H9 (cell line): Measurements from ENCODE around the gene KIF15. TPM values are rescaled to one million over a fixed set of nuclear protein-coding genes. Genes with fewer than 3 reads are reported as not detected.

Experiments
- DNase-seq: peaks from one replicate; pipeline ENCODE4 v3.0.0-alpha.2; 2017
- H2AFZ ChIP-seq: one replicate; pipeline ENCODE4 v1.6.1; 2013; ENCODE audit warnings: mild to moderate bottlenecking, low read length, control low read depth, moderate library complexity
- H2AK5ac ChIP-seq: 2 replicates; pipeline ENCODE4 v1.6.1; 2013; ENCODE audit warnings: low read length, control low read depth, mixed read lengths; ENCODE audit not compliant: insufficient read length
- H2BK120ac ChIP-seq: one replicate; pipeline ENCODE4 v1.6.1; 2013; ENCODE audit warnings: low read depth, mild to moderate bottlenecking, low read length, control low read depth, inconsistent platforms; ENCODE audit not compliant: poor library complexity, severe bottlenecking
- H2BK12ac ChIP-seq: 2 replicates; pipeline ENCODE4 v1.6.1; 2013; ENCODE audit warnings: low read length, control low read depth, mixed read lengths, low read depth; ENCODE audit not compliant: insufficient read length
- H2BK15ac ChIP-seq: 2 replicates; pipeline ENCODE4 v1.6.1; 2013; ENCODE audit warnings: low read depth, low read length, control low read depth
- H2BK20ac ChIP-seq: one replicate; pipeline ENCODE4 v1.6.1; 2013; ENCODE audit warnings: low read depth, mild to moderate bottlenecking, low read length, control low read depth, inconsistent platforms; ENCODE audit not compliant: poor library complexity, severe bottlenecking
- H2BK5ac ChIP-seq: 2 replicates; pipeline ENCODE4 v1.6.1; 2013; ENCODE audit warnings: low read length, control low read depth, mixed read lengths; ENCODE audit not compliant: insufficient read length
- H3K14ac ChIP-seq: 2 replicates; pipeline ENCODE4 v1.6.1; 2013; ENCODE audit warnings: low read length, control low read depth; ENCODE audit not compliant: insufficient read depth
- H3K18ac ChIP-seq: 2 replicates; pipeline ENCODE4 v1.6.1; 2013; ENCODE audit warnings: low read depth, mild to moderate bottlenecking, mixed read lengths, low read length, control low read depth; ENCODE audit not compliant: insufficient read length
- H3K23ac ChIP-seq: 2 replicates; pipeline ENCODE4 v1.6.1; 2013; ENCODE audit warnings: low read length, control low read depth, mixed read lengths, low read depth; ENCODE audit not compliant: insufficient read length
- H3K23me2 ChIP-seq: 2 replicates; pipeline ENCODE4 v1.6.1; 2013; ENCODE audit warnings: low read depth, mild to moderate bottlenecking, mixed read lengths, low read length, control low read depth; ENCODE audit not compliant: insufficient read length, poor library complexity, severe bottlenecking
- H3K27ac ChIP-seq: 2 replicates; pipeline ENCODE4 v1.5.1; 2013; ENCODE audit warnings: low read length, control low read depth, mixed read lengths, low read depth; ENCODE audit not compliant: insufficient read length
- H3K27me3 ChIP-seq: 2 replicates; pipeline ENCODE4 v1.6.1; 2013; ENCODE audit warnings: low read length, control low read depth, inconsistent platforms; ENCODE audit not compliant: insufficient read depth
- H3K4ac ChIP-seq: 2 replicates; pipeline ENCODE4 v1.6.1; 2013; ENCODE audit warnings: low read depth, mild to moderate bottlenecking, control low read depth, inconsistent platforms, low read length, moderate library complexity
- H3K4me1 ChIP-seq: 2 replicates; pipeline ENCODE4 v1.6.1; 2013; ENCODE audit warnings: low read length, control low read depth, inconsistent platforms; ENCODE audit not compliant: insufficient read depth
- H3K4me2 ChIP-seq: 2 replicates; pipeline ENCODE4 v1.6.1; 2013; ENCODE audit warnings: low read length, control low read depth, mixed read lengths; ENCODE audit not compliant: insufficient read length, insufficient read depth
- H3K56ac ChIP-seq: 2 replicates; pipeline ENCODE4 v1.6.1; 2013; ENCODE audit warnings: low read depth, mild to moderate bottlenecking, mixed read lengths, low read length, control low read depth; ENCODE audit not compliant: insufficient read length
- H3K79me1 ChIP-seq: 2 replicates; pipeline ENCODE4 v1.6.1; 2013; ENCODE audit warnings: low read depth, mild to moderate bottlenecking, moderate library complexity, low read length, control low read depth, inconsistent platforms; ENCODE audit not compliant: insufficient read depth, poor library complexity, severe bottlenecking
- H3K79me2 ChIP-seq: 2 replicates; pipeline ENCODE4 v1.6.1; 2013; ENCODE audit warnings: low read length, control low read depth, inconsistent platforms; ENCODE audit not compliant: insufficient read depth
- H3K9ac ChIP-seq: 2 replicates; pipeline ENCODE4 v1.6.1; 2013; ENCODE audit warnings: low read length, control low read depth, mixed read lengths; ENCODE audit not compliant: insufficient read length; ENCODE audit errors: extremely low read depth
- H3K9me3 ChIP-seq: one replicate; pipeline ENCODE4 v1.6.1; 2013; ENCODE audit warnings: low read depth, low read length, inconsistent platforms; ENCODE audit not compliant: control insufficient read depth
- H3T11ph ChIP-seq: one replicate; pipeline ENCODE4 v1.6.1; 2013; ENCODE audit warnings: mild to moderate bottlenecking, low read length, control low read depth, inconsistent platforms
- H4K20me1 ChIP-seq: one replicate; pipeline ENCODE4 v1.6.1; 2013; ENCODE audit not compliant: control insufficient read depth, insufficient read length, insufficient read depth
- H4K5ac ChIP-seq: 2 replicates; pipeline ENCODE4 v1.6.1; 2013; ENCODE audit warnings: low read depth, mild to moderate bottlenecking, mixed read lengths, low read length, control low read depth; ENCODE audit not compliant: insufficient read length
- H4K8ac ChIP-seq: replicated peaks from 2 replicates; pipeline ENCODE4 v1.6.1; 2013; ENCODE audit warnings: low read length, control low read depth, mixed read lengths, low read depth; ENCODE audit not compliant: insufficient read length
- H4K91ac ChIP-seq: 2 replicates; pipeline ENCODE4 v1.6.1; 2013; ENCODE audit warnings: low read depth, mild to moderate bottlenecking, moderate library complexity, mixed read lengths, low read length, control low read depth; ENCODE audit not compliant: insufficient read length
- H3K27ac Mint-ChIP-seq, 3 experiments: 2 replicates in 2 of 3; 3 replicates in 1 of 3; pipeline ENCODE4 v1.8.0; 2020 to 2021; ENCODE audit warnings: mixed read lengths in 3 of 3, mild to moderate bottlenecking in 1 of 3, moderate library complexity in 1 of 3
- H3K27me3 Mint-ChIP-seq: 2 replicates; pipeline ENCODE4 v1.8.0; 2021; ENCODE audit warnings: low read depth, mild to moderate bottlenecking, moderate library complexity, mixed read lengths
- H3K36me3 Mint-ChIP-seq, 3 experiments: 2 replicates in 2 of 3; 3 replicates in 1 of 3; pipeline ENCODE4 v1.8.0; 2020 to 2021; ENCODE audit warnings: low read depth in 3 of 3, mixed read lengths in 3 of 3; ENCODE audit not compliant: insufficient read depth in 1 of 3
- H3K4me1 Mint-ChIP-seq, 2 experiments: 2 replicates each; pipeline ENCODE4 v1.8.0; 2020; ENCODE audit warnings: mixed read lengths in 2 of 2
- H3K4me3 Mint-ChIP-seq, 2 experiments: 2 replicates in 1 of 2; 3 replicates in 1 of 2; pipeline ENCODE4 v1.8.0; 2020 to 2021; ENCODE audit warnings: mild to moderate bottlenecking in 2 of 2, mixed read lengths in 2 of 2, moderate library complexity in 1 of 2
- H3K9me3 Mint-ChIP-seq, 2 experiments: 2 replicates in 1 of 2; 3 replicates in 1 of 2; pipeline ENCODE4 v1.8.0; 2020; ENCODE audit warnings: mild to moderate bottlenecking in 2 of 2, mixed read lengths in 2 of 2, moderate library complexity in 1 of 2
- CTCF ChIP-seq: fragments of 200-600 bp; sonication (generic); conservative IDR thresholded peaks from 3 replicates; pipeline ENCODE4 v1.8.0; 2021; ENCODE audit warnings: antibody characterized with exemption, mild to moderate bottlenecking
- WGBS: extraction: QIAGEN DNeasy Blood & Tissue Kit; methylation state at CpG from one replicate; pipeline ENCODE4 v1.1.7; 2013; ENCODE audit warnings: missing lambda C conversion rate, low lambda C conversion rate, mixed read lengths; ENCODE audit not compliant: insufficient read length; ENCODE audit errors: extremely low coverage; 5-methylcytosine and 5-hydroxymethylcytosine counted together
- total RNA-seq: library from RNA; stranded (reverse); gene quantifications from 2 replicates; pipeline ENCODE4 v1.2.1, GENCODE V29; 2021

Gene KIF15
- total RNA-seq, 1 experiment from 2014 or later: 25.0 TPM

GRCh38 chr3:44827196-44827595 lies 65.6 kb downstream of the KIF15 start:
- no peak overlapping the region for H3K4me3 Mint-ChIP-seq
- no peak overlapping the region for H3K18ac ChIP-seq
- H3K4ac ChIP-seq: no peak overlapping the region
- H2BK15ac ChIP-seq: no peak overlapping the region
- H4K20me1 ChIP-seq: no peaks in the 10 kb centered on the region
- H2BK12ac ChIP-seq: no peak overlapping the region
- H3K36me3 Mint-ChIP-seq: peaks cover 50 to 83% (median 81%) of the 10 kb centered on the region in 3 experiments
- no peak overlapping the region for H2AK5ac ChIP-seq
- H4K5ac ChIP-seq: no peak overlapping the region
- H2BK20ac ChIP-seq: no peak overlapping the region
- no peaks in the 10 kb centered on the region for H3K23me2 ChIP-seq
- H2AFZ ChIP-seq: no peak overlapping the region
- no peaks in the 10 kb centered on the region for H3K4me1 Mint-ChIP-seq
- H3K9me3 Mint-ChIP-seq: peaks cover 9 to 11% of the 10 kb centered on the region in 2 experiments
- no peaks in the 10 kb centered on the region for H3K27me3 ChIP-seq
- H2BK5ac ChIP-seq: no peak overlapping the region
- H3T11ph ChIP-seq: no peak overlapping the region
- H3K79me1 ChIP-seq: no peaks in the 10 kb centered on the region
- H3K9ac ChIP-seq: no peak overlapping the region
- H3K56ac ChIP-seq: no peak overlapping the region
- WGBS: no CpG with 5 or more reads among the region's 3 CpGs
- H3K14ac ChIP-seq: no peak overlapping the region
- no peaks in the 10 kb centered on the region; the same call in 1 of the 2 replicates for H3K27me3 Mint-ChIP-seq
- no peak overlapping the region for H3K23ac ChIP-seq
- no peak for DNase-seq
- no peak overlapping the region for H3K4me2 ChIP-seq
- no peaks in the 10 kb centered on the region for H3K79me2 ChIP-seq
- TF ChIP-seq CTCF: no peak
- no peaks in the 10 kb centered on the region for H3K4me1 ChIP-seq
- no peak overlapping the region for H3K27ac Mint-ChIP-seq
- no peak overlapping the region for H4K8ac ChIP-seq
- no peak overlapping the region for H3K27ac ChIP-seq
- H3K9me3 ChIP-seq: no peaks in the 10 kb centered on the region
- no peak overlapping the region for H2BK120ac ChIP-seq
- no peak overlapping the region for H4K91ac ChIP-seq
